ENCODE data around the gene AKAP7.

GRCh38 chr6:131134220-131134979 is 867 bp upstream of the AKAP7 start:
- TF ChIP-seq POLR2A (IDR thresholded peaks at IDR 0.05; ENCODE audit: low read length) (no peak), GATA1 (IDR thresholded peaks at IDR 0.05; ENCODE audit: low read depth, low read length) (no peak)
